IMR-90 (cell line): Measurements from ENCODE around the gene COX6B2. TPM values are rescaled to one million over a fixed set of nuclear protein-coding genes. Genes with fewer than 3 reads are reported as not detected.

Experiments used
- ATAC-seq: fragments of 200-7000 bp; cut with Tn5 transposase; 2 replicates; pipeline ENCODE4 v1.9.1; 2020; ENCODE audit warnings: low read depth, mild to moderate bottlenecking, moderate library complexity
- BruUV-seq: library from RNA; stranded (reverse); fragments of 400-500 nt; replicated peaks from 2 replicates; lab custom pipeline; 2021; lab: Mats Ljungman, UMichigan
- CTCF ChIA-PET: fragments of 300-600 bp; formaldehyde crosslinking; extraction: SDS; loops from one replicate; lab custom pipeline; 2021; ENCODE audit warnings: antibody characterized with exemption; lab: Yijun Ruan, JAX
- POLR2A ChIA-PET: fragments of 300-600 bp; sonication (Branson Sonifier 250); formaldehyde crosslinking; loops from one replicate; lab custom pipeline; 2022; ENCODE audit warnings: antibody characterized with exemption; ENCODE audit not compliant: unreplicated experiment; lab: Charles Lee
- DNase-seq: peaks from one replicate; pipeline ENCODE4 v3.0.0; 2013
- H2AFZ ChIP-seq: replicated peaks from 2 replicates; pipeline ENCODE3; 2013; ENCODE audit warnings: low read length, mild to moderate bottlenecking; ENCODE audit not compliant: poor library complexity
- H2AK5ac ChIP-seq: 2 replicates; pipeline ENCODE4 v1.6.1; 2013; ENCODE audit warnings: low read depth, low read length, inconsistent platforms
- H2AK9ac ChIP-seq: replicated peaks from 2 replicates; pipeline ENCODE3; 2013; ENCODE audit warnings: mild to moderate bottlenecking, low read depth, low read length, moderate library complexity; ENCODE audit not compliant: poor library complexity
- H2BK120ac ChIP-seq: 2 replicates; pipeline ENCODE4 v1.6.1; 2013; ENCODE audit warnings: low read depth, low read length, inconsistent platforms
- H2BK15ac ChIP-seq: 3 replicates; pipeline ENCODE4 v1.6.1; 2013; ENCODE audit warnings: low read depth, low read length, inconsistent platforms
- H2BK20ac ChIP-seq: 2 replicates; pipeline ENCODE4 v1.6.1; 2013; ENCODE audit warnings: low read depth, mild to moderate bottlenecking, inconsistent platforms, low read length, moderate library complexity
- H2BK5ac ChIP-seq: 2 replicates; pipeline ENCODE4 v1.6.1; 2013; ENCODE audit warnings: mild to moderate bottlenecking, low read depth, low read length, inconsistent platforms; ENCODE audit not compliant: poor library complexity, severe bottlenecking
- H3K14ac ChIP-seq: replicated peaks from 2 replicates; pipeline ENCODE4 v1.6.1; 2013; ENCODE audit warnings: low read depth, low read length, inconsistent platforms
- H3K18ac ChIP-seq: 2 replicates; pipeline ENCODE4 v1.6.1; 2013; ENCODE audit warnings: low read depth, low read length, control low read depth
- H3K23ac ChIP-seq: 2 replicates; pipeline ENCODE4 v1.6.1; 2013; ENCODE audit warnings: low read depth, low read length, inconsistent platforms
- H3K27ac ChIP-seq: 2 replicates; pipeline ENCODE4 v1.5.1; 2013; ENCODE audit warnings: mild to moderate bottlenecking, control low read depth, low read length; ENCODE audit not compliant: insufficient read depth
- H3K27me3 ChIP-seq: 2 replicates; pipeline ENCODE4 v1.6.1; 2013; ENCODE audit warnings: low read length; ENCODE audit not compliant: control insufficient read depth, insufficient read depth
- H3K36me3 ChIP-seq: 2 replicates; pipeline ENCODE4 v1.6.1; 2013; ENCODE audit warnings: low read length, mixed read lengths; ENCODE audit not compliant: control insufficient read depth, insufficient read depth
- H3K4ac ChIP-seq: 2 replicates; pipeline ENCODE4 v1.6.1; 2013; ENCODE audit warnings: low read depth, low read length, inconsistent platforms
- H3K4me1 ChIP-seq: 2 replicates; pipeline ENCODE4 v1.6.1; 2013; ENCODE audit warnings: low read length, mixed read lengths; ENCODE audit not compliant: control insufficient read depth, insufficient read depth
- H3K4me2 ChIP-seq: 2 replicates; pipeline ENCODE4 v1.6.1; 2013; ENCODE audit warnings: low read depth, mild to moderate bottlenecking, control low read depth, low read length, moderate library complexity
- H3K4me3 ChIP-seq: 2 replicates; pipeline ENCODE4 v1.5.1; 2013; ENCODE audit warnings: low read depth, mild to moderate bottlenecking, control low read depth, low read length, moderate library complexity; ENCODE audit not compliant: insufficient read depth
- H3K56ac ChIP-seq: 2 replicates; pipeline ENCODE4 v1.6.1; 2013; ENCODE audit warnings: low read length, inconsistent platforms; ENCODE audit not compliant: insufficient read depth; ENCODE audit errors: extremely low read depth
- H3K79me1 ChIP-seq, 2 experiments: 2 replicates each; pipeline ENCODE4 v1.6.1; 2013; ENCODE audit warnings: low read length in 2 of 2, inconsistent platforms in 1 of 2, low read depth in 1 of 2
- H3K9ac ChIP-seq: 2 replicates; pipeline ENCODE4 v1.6.1; 2013; ENCODE audit warnings: low read depth, low read length, control low read depth
- H3K9me1 ChIP-seq: 2 replicates; pipeline ENCODE4 v1.6.1; 2013; ENCODE audit warnings: low read length, inconsistent platforms; ENCODE audit not compliant: insufficient read depth
- H3K9me3 ChIP-seq: 2 replicates; pipeline ENCODE4 v1.6.1; 2013; ENCODE audit warnings: low read length; ENCODE audit not compliant: control insufficient read depth, insufficient read depth
- H4K20me1 ChIP-seq: 2 replicates; pipeline ENCODE4 v1.6.1; 2013; ENCODE audit warnings: low read length, inconsistent platforms; ENCODE audit not compliant: insufficient read depth
- H4K5ac ChIP-seq: 2 replicates; pipeline ENCODE4 v1.6.1; 2013; ENCODE audit warnings: mild to moderate bottlenecking, low read depth, low read length, control low read depth
- H4K8ac ChIP-seq, 2 experiments: 2 replicates each; pipeline ENCODE4 v1.6.1; 2013; ENCODE audit warnings: low read depth in 2 of 2, low read length in 2 of 2, control low read depth in 1 of 2, inconsistent platforms in 1 of 2
- H4K91ac ChIP-seq: 2 replicates; pipeline ENCODE4 v1.6.1; 2013; ENCODE audit warnings: low read depth, low read length, inconsistent platforms; ENCODE audit not compliant: insufficient read depth
- MXI1 ChIP-seq: IDR thresholded peaks from 2 replicates; pipeline ENCODE4 v1.6.1; 2012; ENCODE audit warnings: low read depth, mild to moderate bottlenecking, low read length, moderate library complexity, borderline replicate concordance
- POLR2A ChIP-seq: IDR thresholded peaks from 2 replicates; pipeline ENCODE4 v1.6.1; 2012; ENCODE audit warnings: mild to moderate bottlenecking, low read depth, low read length
- RAD21 ChIP-seq: IDR thresholded peaks from 2 replicates; pipeline ENCODE4 v1.6.1; 2012; ENCODE audit warnings: low read length, improper control_type of control experiment
- SMC3 ChIP-seq: fragments of 150-350 bp; IDR thresholded peaks from 2 replicates; pipeline ENCODE4 v1.6.1; 2016; ENCODE audit warnings: low read depth, mild to moderate bottlenecking, antibody characterized with exemption, low read length, moderate library complexity
- WGBS, 2 experiments: methylation state at CpG; one replicate each; pipeline versions ENCODE4 v1.1.5 to v1.1.7; 2013; ENCODE audit warnings: missing lambda C conversion rate in 2 of 2; ENCODE audit not compliant: insufficient read length in 1 of 2; ENCODE audit errors: extremely low coverage in 2 of 2; 5-methylcytosine and 5-hydroxymethylcytosine counted together
- dilution Hi-C: fragments of 300-500 bp; cut with HindIII; formaldehyde crosslinking; loops from one replicate; pipeline ENCODE4 v1.14.3; 2018; ENCODE audit warnings: low sequenced_read_pairs; ENCODE audit not compliant: unreplicated experiment
- in situ Hi-C: fragments of 300-500 bp; cut with MboI; formaldehyde crosslinking; loops from 3 replicates; pipeline ENCODE4 v1.14.3; 2019; ENCODE audit warnings: low sequenced_read_pairs, inconsistent platforms, mixed read lengths
- intact Hi-C: fragments of 100-400 bp; cut with micrococcal nuclease; formaldehyde crosslinking; loops from 2 replicates; pipeline ENCODE4 v1.10.0; 2022
- polyA plus RNA-seq, 3 experiments: library from polyadenylated mRNA; depleted of rRNA; stranded (reverse); fragments of >200 nt; gene quantifications; 2 replicates each; pipeline ENCODE4 v1.2.3, GENCODE V29; 2012; ENCODE audit warnings: low replicate concordance in 1 of 3
- total RNA-seq: library from RNA; depleted of rRNA; stranded (reverse); fragments of >200 nt; gene quantifications from 2 replicates; pipeline ENCODE4 v1.2.3, GENCODE V29; 2012
- TF ChIP-seq, protein P1 (sequence below): conservative IDR thresholded peaks from 2 replicates; pipeline ENCODE4 v1.5.1; 2012; ENCODE audit warnings: mild to moderate bottlenecking, low read depth, low read length, improper control_type of control experiment

The COX6B2 gene
- total and polyA plus RNA-seq, 2 of the 4 experiments (the other 2 are of a cell fraction): 0.19 TPM; not detected in 1

DNA sequence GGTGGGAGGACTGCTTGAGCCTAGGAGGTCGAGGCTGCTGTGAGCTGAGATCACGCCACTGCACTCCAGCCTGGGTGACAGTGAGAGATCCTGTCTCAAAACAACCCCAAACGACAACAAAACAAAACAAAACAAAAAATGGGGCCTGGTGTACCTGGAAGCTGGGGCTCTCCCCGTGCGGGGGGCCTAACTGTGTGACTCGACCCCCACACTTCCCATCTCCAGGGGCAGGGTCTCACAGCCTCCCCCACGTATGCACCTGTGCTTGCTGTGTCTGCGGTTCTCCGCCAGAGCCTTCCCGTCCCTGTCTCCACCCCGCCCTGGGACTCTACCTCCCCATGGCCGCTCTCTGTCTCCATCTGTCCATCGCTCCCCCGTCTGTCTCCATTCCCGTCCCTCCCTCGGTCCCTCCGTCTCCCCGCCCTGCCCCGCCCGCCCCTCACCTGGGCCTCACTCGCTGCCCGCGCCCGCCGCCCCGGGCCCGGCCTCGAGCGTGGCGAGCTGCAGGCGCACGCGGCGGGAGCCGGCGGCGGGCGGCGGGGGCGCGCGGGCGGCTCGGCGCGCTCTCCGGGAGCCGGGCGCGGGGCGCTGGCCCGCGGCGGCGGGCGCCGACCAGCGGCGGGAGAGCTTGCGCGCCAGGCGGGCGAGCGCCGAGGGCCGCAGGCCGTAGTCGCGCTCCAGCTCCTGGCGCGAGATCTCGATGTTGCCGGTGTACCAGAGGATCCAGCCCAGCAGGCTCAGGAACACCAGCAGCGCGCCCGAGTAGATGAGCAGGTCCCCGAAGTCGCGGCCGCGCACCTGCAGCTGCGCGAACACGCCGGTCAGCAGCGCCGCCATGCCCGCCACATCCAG lies 29.0 kb upstream of the COX6B2 start:
- ChIA-PET POLR2A (interaction anchor here (0.5 to 0.9 kb wide), 3 partner anchors 14 to 242 kb away, joined by 4 to 11 read pairs (median 4); no protein-coding TSS in a partner anchor), CTCF (interaction anchor here (0.6 to 1.2 kb wide), 5 partner anchors 44 to 242 kb away, joined by 3 to 7 read pairs (median 4); partner anchors contain the start of gene KMT5C)
- in situ Hi-C loops (loop anchor here (10.0 kb wide), 1 partner anchor 89 kb away; no protein-coding TSS in a partner anchor), dilution Hi-C loops (no loop called here), intact Hi-C loops (no loop called here)
- Histone ChIP-seq H2BK5ac (peak overlapping the region; percentile 69), H2AK5ac (peak overlapping the region; percentile 49), H2BK120ac (peak overlapping the region; percentile 36), H3K4me3 (peak overlapping the region; percentile 54), H3K4me1 (peaks cover 26% of the 10 kb centered on the region), H4K8ac (peak overlapping the region; percentile 79 to 88), H4K91ac (peak overlapping the region; percentile 60; the same call in 1 of the 2 replicates), H2BK20ac (no peak overlapping the region), H3K36me3 (peaks cover 21% of the 10 kb centered on the region), H3K9ac (peak overlapping the region; percentile 86), H3K79me1 (peaks cover 14 to 31% of the 10 kb centered on the region in 2 experiments; a peak in 3 of 4 replicates), H3K9me3 (no peaks in the 10 kb centered on the region), H3K4me2 (peak overlapping the region; percentile 93), H4K20me1 (peaks cover 28% of the 10 kb centered on the region), H2AFZ (peak overlapping the region; percentile 90), H3K4ac (peak overlapping the region; percentile 44), H3K23ac (peak overlapping the region; percentile 70; the same call in 1 of the 2 replicates), H3K56ac (no peak overlapping the region), H3K9me1 (peaks cover 7% of the 10 kb centered on the region), H4K5ac (peak overlapping the region; percentile 81; the same call in 1 of the 2 replicates), H3K27ac (peak overlapping the region; percentile 84), H3K18ac (peak overlapping the region; percentile 54; the same call in 1 of the 2 replicates), H3K27me3 (no peaks in the 10 kb centered on the region), H2BK15ac (peak overlapping the region; percentile 9; the same call in 1 of the 3 replicates), H3K14ac (0 out of 2 replicates have a peak overlapping the region, but pooled peaks have one; percentile 22), H2AK9ac (peak overlapping the region; percentile 29)
- DNase-seq (peak; percentile 70), ATAC-seq (peak; percentile 43)
- BruUV-seq: no TSS peak
- 3% methylated on average over 51 of the region's 88 CpGs; no CpG with 5 or more reads in 1 of the 2 experiments for WGBS, 2 experiments
- TF ChIP-seq MXI1 (no peak; the same call in 1 of the 2 replicates), POLR2A (0 out of 2 replicates have a peak, but pooled peaks have one; percentile 24), RAD21 (peak; percentile 51), SMC3 (peak; percentile 37)
- TF ChIP-seq, protein P1, sequence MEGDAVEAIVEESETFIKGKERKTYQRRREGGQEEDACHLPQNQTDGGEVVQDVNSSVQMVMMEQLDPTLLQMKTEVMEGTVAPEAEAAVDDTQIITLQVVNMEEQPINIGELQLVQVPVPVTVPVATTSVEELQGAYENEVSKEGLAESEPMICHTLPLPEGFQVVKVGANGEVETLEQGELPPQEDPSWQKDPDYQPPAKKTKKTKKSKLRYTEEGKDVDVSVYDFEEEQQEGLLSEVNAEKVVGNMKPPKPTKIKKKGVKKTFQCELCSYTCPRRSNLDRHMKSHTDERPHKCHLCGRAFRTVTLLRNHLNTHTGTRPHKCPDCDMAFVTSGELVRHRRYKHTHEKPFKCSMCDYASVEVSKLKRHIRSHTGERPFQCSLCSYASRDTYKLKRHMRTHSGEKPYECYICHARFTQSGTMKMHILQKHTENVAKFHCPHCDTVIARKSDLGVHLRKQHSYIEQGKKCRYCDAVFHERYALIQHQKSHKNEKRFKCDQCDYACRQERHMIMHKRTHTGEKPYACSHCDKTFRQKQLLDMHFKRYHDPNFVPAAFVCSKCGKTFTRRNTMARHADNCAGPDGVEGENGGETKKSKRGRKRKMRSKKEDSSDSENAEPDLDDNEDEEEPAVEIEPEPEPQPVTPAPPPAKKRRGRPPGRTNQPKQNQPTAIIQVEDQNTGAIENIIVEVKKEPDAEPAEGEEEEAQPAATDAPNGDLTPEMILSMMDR: peak; percentile 54
